ENCODE data around the gene SYNGR4. TPM values are rescaled to one million over a fixed set of nuclear protein-coding genes. Genes with fewer than 3 reads are reported as not detected.

The SYNGR4 gene
- total RNA-seq, 1 donor from 2014 or later = not detected

- Histone ChIP-seq H3K4me1 (peaks cover 13% of the 10 kb centered on the region), H3K27me3 (no peaks in the 10 kb centered on the region), H3K36me3 (no peaks in the 10 kb centered on the region), H3K27ac (no peak overlapping the region), H3K4me3 (no peak overlapping the region), H3K9me3 (no peaks in the 10 kb centered on the region)
- DNase-seq (ENCODE audit: extremely low spot score in 2 of 2) = no peak
- intact Hi-C loops (cut with DNase I) = no loop called here
- TF ChIP-seq CTCF (IDR thresholded peaks at IDR 0.05) = no peak
- TF ChIP-seq POLR2AphosphoS5 (IDR thresholded peaks at IDR 0.05; ENCODE audit: insufficient read depth in 1 of 2, low read depth in 1 of 2) = no peak
- no peak for TF ChIP-seq POLR2A (IDR thresholded peaks at IDR 0.05)
Observed at GRCh38 chr19:48419158-48419920, 55.2 kb downstream of the SYNGR4 start.

- H3K27ac ChIP-seq = no peak overlapping the region
- TF ChIP-seq POLR2A (IDR thresholded peaks at IDR 0.05) = no peak
- TF ChIP-seq CTCF (IDR thresholded peaks at IDR 0.05) = no peak
- peak in 1 of 2 donors; percentile 16 for TF ChIP-seq POLR2AphosphoS5 (IDR thresholded peaks at IDR 0.05; ENCODE audit: insufficient read depth in 1 of 2, low read depth in 1 of 2)
- no peak for DNase-seq (ENCODE audit: extremely low spot score in 2 of 2)
- H3K4me1 ChIP-seq = no peaks in the 10 kb centered on the region
- H3K27me3 ChIP-seq = no peaks in the 10 kb centered on the region
- no peaks in the 10 kb centered on the region for H3K9me3 ChIP-seq
- intact Hi-C loops (cut with DNase I) = no loop called here
- no peak overlapping the region for H3K4me3 ChIP-seq
- no peaks in the 10 kb centered on the region for H3K36me3 ChIP-seq
Observed at GRCh38 chr19:48421548-48421947, 57.4 kb downstream of the SYNGR4 start.

GRCh38 chr19:48424694-48425219 lies 60.6 kb downstream of the SYNGR4 start:
- no peak overlapping the region for H3K27ac ChIP-seq
- intact Hi-C loops (cut with DNase I) = no loop called here
- no peaks in the 10 kb centered on the region for H3K27me3 ChIP-seq
- H3K4me1 ChIP-seq = no peaks in the 10 kb centered on the region
- TF ChIP-seq POLR2AphosphoS5 (IDR thresholded peaks at IDR 0.05; ENCODE audit: insufficient read depth in 1 of 2, low read depth in 1 of 2) (no peak), CTCF (IDR thresholded peaks at IDR 0.05) (no peak), POLR2A (IDR thresholded peaks at IDR 0.05) (no peak)
- H3K4me3 ChIP-seq = no peak overlapping the region
- H3K36me3 ChIP-seq = no peaks in the 10 kb centered on the region
- no peak for DNase-seq (ENCODE audit: extremely low spot score in 2 of 2)
- H3K9me3 ChIP-seq = no peaks in the 10 kb centered on the region

Other genes with a start within 250 kb of the SYNGR4 start
- 10.8 TPM for gene LIG1, start 194.0 kb upstream of the SYNGR4 start, total RNA-seq
- gene ZSWIM9, start 193.7 kb upstream of the SYNGR4 start, total RNA-seq = 5.4 TPM
- gene CARD8, start 108.5 kb upstream of the SYNGR4 start, total RNA-seq = 31.9 TPM
- not detected for gene ZNF114, start 94.3 kb upstream of the SYNGR4 start, total RNA-seq
- gene EMP3, start 38.8 kb upstream of the SYNGR4 start, total RNA-seq = 55.2 TPM
- gene TMEM143, start 427 bp upstream of the SYNGR4 start, total RNA-seq = 3.2 TPM
- 90.8 TPM for gene KDELR1, start 27.2 kb downstream of the SYNGR4 start, total RNA-seq
- not detected for gene GRIN2D, start 29.3 kb downstream of the SYNGR4 start, total RNA-seq
- 20.4 TPM for gene GRWD1, start 81.6 kb downstream of the SYNGR4 start, total RNA-seq
- 3.7 TPM for gene KCNJ14, start 91.2 kb downstream of the SYNGR4 start, total RNA-seq
- gene CYTH2, start 105.0 kb downstream of the SYNGR4 start, total RNA-seq = 87.2 TPM
- gene LMTK3, start 147.5 kb downstream of the SYNGR4 start, total RNA-seq = 1.7 TPM
- gene SULT2B1, start 187.8 kb downstream of the SYNGR4 start, total RNA-seq = 43.0 TPM
- 3.9 TPM for gene SPACA4, start 242.4 kb downstream of the SYNGR4 start, total RNA-seq